B cell (primary cell): Measurements from ENCODE around the gene MBTPS1. TPM values are rescaled to one million over a fixed set of nuclear protein-coding genes. Genes with fewer than 3 reads are reported as not detected.

Experiments used
- ATAC-seq: fragments of 200-7000 bp; cut with Tn5 transposase; one replicate; pipeline ENCODE4 v1.10.0; 2021; ENCODE audit warnings: low read depth, mild to moderate bottlenecking, moderate number of reproducible peaks, moderate library complexity
- CTCF ChIA-PET: fragments of 350-600 bp; sonication (Branson Sonifier 250); formaldehyde crosslinking; loops from one replicate; lab custom pipeline; 2021; ENCODE audit warnings: antibody characterized with exemption, inconsistent platforms; lab: Charles Lee
- POLR2A ChIA-PET: fragments of 350-600 bp; sonication (Branson Sonifier 250); formaldehyde crosslinking; loops from one replicate; lab custom pipeline; 2021; ENCODE audit warnings: antibody characterized with exemption; lab: Charles Lee
- DNase-seq: peaks from one replicate; pipeline ENCODE4 v3.0.0; 2013
- H2AFZ ChIP-seq: 2 replicates; pipeline ENCODE4 v1.6.1; 2012; ENCODE audit warnings: mild to moderate bottlenecking, low read depth, low read length; ENCODE audit not compliant: insufficient read depth, poor library complexity, severe bottlenecking
- H3K27ac ChIP-seq, 2 donors: 1 replicate in 1 of 2; 2 replicates in 1 of 2; pipeline ENCODE4 v1.5.1; 2012 to 2013; ENCODE audit warnings: low read length in 2 of 2, mild to moderate bottlenecking in 2 of 2, moderate library complexity in 1 of 2
- H3K27me3 ChIP-seq, 4 experiments: fragments of 200-600 bp in 1 of 4; sonication (generic) in 1 of 4; replicated peaks in 1 of 4; 1 replicate in 2 of 4; 2 replicates in 2 of 4; pipeline versions ENCODE4 v1.6.1 to v1.7.0; 2013 to 2016; ENCODE audit warnings: low read length in 3 of 4, mild to moderate bottlenecking in 2 of 4, mixed read lengths in 1 of 4, moderate library complexity in 1 of 4; ENCODE audit not compliant: insufficient read depth in 4 of 4, control insufficient read depth in 3 of 4; ENCODE audit errors: control extremely low read depth in 1 of 4
- H3K36me3 ChIP-seq, 2 experiments: replicated peaks in 1 of 2; 1 replicate in 1 of 2; 2 replicates in 1 of 2; pipeline versions ENCODE4 v1.6.1 to v1.7.1; 2013; ENCODE audit warnings: low read length in 1 of 2; ENCODE audit not compliant: insufficient read depth in 2 of 2, control insufficient read depth in 1 of 2; ENCODE audit errors: control extremely low read depth in 1 of 2, extremely low read depth in 1 of 2
- H3K4me1 ChIP-seq, 2 donors: fragments of 200-600 bp in 1 of 2; sonication (generic) in 1 of 2; 1 replicate in 1 of 2; 2 replicates in 1 of 2; pipeline versions ENCODE4 v1.5.1 to v1.6.1; 2013 to 2017; ENCODE audit warnings: low read length in 2 of 2; ENCODE audit not compliant: control insufficient read depth in 2 of 2, insufficient read depth in 2 of 2
- H3K4me2 ChIP-seq: replicated peaks from 2 replicates; pipeline ENCODE3; 2012; ENCODE audit warnings: mild to moderate bottlenecking, low read depth, low read length; ENCODE audit not compliant: poor library complexity, severe bottlenecking
- H3K4me3 ChIP-seq, 5 experiments: fragments of 200-600 bp in 1 of 5; sonication (generic) in 1 of 5; 1 replicate in 3 of 5; 2 replicates in 2 of 5; pipeline versions ENCODE4 v1.5.1 to v1.7.0; 2011 to 2016; ENCODE audit warnings: low read length in 4 of 5, mild to moderate bottlenecking in 4 of 5, low read depth in 2 of 5, control low read depth in 1 of 5, moderate library complexity in 1 of 5; ENCODE audit not compliant: insufficient read depth in 1 of 5; ENCODE audit errors: control extremely low read depth in 1 of 5, extremely low read depth in 1 of 5
- H3K79me2 ChIP-seq: fragments of 200-600 bp; sonication (generic); one replicate; pipeline ENCODE4 v1.6.0; 2016; ENCODE audit warnings: low read length; ENCODE audit not compliant: control insufficient read depth, insufficient read depth
- H3K9ac ChIP-seq: fragments of 200-600 bp; sonication (generic); 2 replicates; pipeline ENCODE4 v1.6.1; 2017; ENCODE audit warnings: mild to moderate bottlenecking, low read length, moderate library complexity
- H3K9me3 ChIP-seq, 3 donors: one replicate each; pipeline versions ENCODE4 v1.6.1 to v1.7.1; 2013; ENCODE audit warnings: low read length in 2 of 3; ENCODE audit not compliant: control insufficient read depth in 2 of 3, insufficient read depth in 1 of 3; ENCODE audit errors: control extremely low read depth in 1 of 3
- H4K20me1 ChIP-seq: 2 replicates; pipeline ENCODE4 v1.6.0; 2012; ENCODE audit warnings: mild to moderate bottlenecking, low read length; ENCODE audit not compliant: insufficient read depth, control insufficient read depth, poor library complexity, severe bottlenecking
- H3K27ac Mint-ChIP-seq: one replicate; pipeline ENCODE4 v1.8.0; 2021; ENCODE audit warnings: mixed read lengths
- H3K27me3 Mint-ChIP-seq: one replicate; pipeline ENCODE4 v1.8.0; 2021; ENCODE audit warnings: mixed read lengths
- H3K4me1 Mint-ChIP-seq: one replicate; pipeline ENCODE4 v1.8.0; 2021; ENCODE audit warnings: mixed read lengths
- H3K4me3 Mint-ChIP-seq: one replicate; pipeline ENCODE4 v1.8.0; 2021; ENCODE audit warnings: mixed read lengths
- H3K9me3 Mint-ChIP-seq: one replicate; pipeline ENCODE4 v1.8.0; 2022; ENCODE audit warnings: mixed read lengths; ENCODE audit not compliant: insufficient read depth
- EZH2 ChIP-seq: IDR thresholded peaks from 2 replicates; pipeline ENCODE4 v1.6.1; 2012; ENCODE audit warnings: borderline replicate concordance, low read depth, mild to moderate bottlenecking, moderate library complexity, low read length; ENCODE audit not compliant: insufficient read depth, poor library complexity, severe bottlenecking
- WGBS: methylation state at CpG from one replicate; pipeline ENCODE4 v1.1.5; 2013; ENCODE audit warnings: missing lambda C conversion rate; ENCODE audit not compliant: insufficient coverage; 5-methylcytosine and 5-hydroxymethylcytosine counted together
- intact Hi-C: fragments of 100-400 bp; cut with micrococcal nuclease; formaldehyde crosslinking; loops from one replicate; pipeline ENCODE4 v1.10.0; 2022
- polyA plus RNA-seq: library from polyadenylated mRNA; depleted of rRNA; stranded (reverse); fragments of >200 nt; gene quantifications from 2 replicates; pipeline ENCODE4 v1.2.3, GENCODE V29; 2012
- total RNA-seq, 2 donors: library from RNA; stranded (reverse); fragments of 120-200 nt in 1 of 2; gene quantifications; 1 replicate in 1 of 2; 2 replicates in 1 of 2; pipeline versions ENCODE4 v1.2.3 to v1.2.4, GENCODE V29; 2013 to 2022
- TF ChIP-seq, protein P1 (sequence below): fragments of 200-600 bp; IDR thresholded peaks from one replicate; pipeline ENCODE4 v1.8.0; 2022; ENCODE audit warnings: antibody characterized with exemption, mild to moderate bottlenecking

MBTPS1 gene
- total and polyA plus RNA-seq, 2 donors (not counting 1 experiment from before 2014, with no cell fraction given): 85.9 to 120 TPM

DNA sequence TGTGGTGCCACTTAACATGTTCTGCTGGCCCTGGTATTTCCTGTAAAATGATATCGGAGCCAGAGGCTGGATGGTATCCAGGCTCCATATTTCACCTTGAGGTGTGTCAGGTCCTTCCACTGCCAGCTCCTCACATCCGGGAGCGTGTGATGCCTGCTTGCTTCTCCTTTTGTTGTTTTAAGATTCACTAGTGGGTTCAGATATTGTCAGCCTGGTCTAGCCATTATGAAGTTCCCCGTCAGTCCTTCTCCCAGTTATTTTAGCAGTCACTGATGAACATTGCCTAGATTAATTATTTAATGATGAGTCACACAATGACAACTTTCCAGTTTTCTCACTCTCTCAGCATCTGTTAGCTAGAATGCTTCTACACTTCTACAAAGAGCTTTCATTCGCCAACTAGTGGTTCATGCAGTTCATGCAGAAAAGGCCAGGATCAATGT, 39.6 kb upstream of the MBTPS1 start:
- H3K27me3 ChIP-seq: peaks cover 0 to 2% (median 0%) of the 10 kb centered on the region in 4 experiments
- WGBS: 84% methylated on average over 4 of the region's 5 CpGs
- intact Hi-C loops: no loop called here
- Mint-ChIP-seq H3K9me3 (no peaks in the 10 kb centered on the region), H3K4me1 (no peaks in the 10 kb centered on the region), H3K27ac (no peak overlapping the region), H3K27me3 (peaks cover 46% of the 10 kb centered on the region), H3K4me3 (no peak overlapping the region)
- ATAC-seq: no peak
- H3K36me3 ChIP-seq: no peaks in the 10 kb centered on the region
- DNase-seq: no peak
- H3K9ac ChIP-seq: no peak overlapping the region
- H3K27ac ChIP-seq: no peak overlapping the region
- H2AFZ ChIP-seq: no peak overlapping the region
- H4K20me1 ChIP-seq: no peaks in the 10 kb centered on the region
- ChIA-PET POLR2A (no interaction called here), CTCF (interaction anchor here (0.9 kb wide), 1 partner anchor 70 kb away, joined by 3 read pairs; no protein-coding TSS in a partner anchor)
- H3K4me2 ChIP-seq: no peak overlapping the region
- no peak overlapping the region for H3K4me3 ChIP-seq
- H3K4me1 ChIP-seq: no peaks in the 10 kb centered on the region
- no peak for TF ChIP-seq EZH2
- TF ChIP-seq, protein P1, sequence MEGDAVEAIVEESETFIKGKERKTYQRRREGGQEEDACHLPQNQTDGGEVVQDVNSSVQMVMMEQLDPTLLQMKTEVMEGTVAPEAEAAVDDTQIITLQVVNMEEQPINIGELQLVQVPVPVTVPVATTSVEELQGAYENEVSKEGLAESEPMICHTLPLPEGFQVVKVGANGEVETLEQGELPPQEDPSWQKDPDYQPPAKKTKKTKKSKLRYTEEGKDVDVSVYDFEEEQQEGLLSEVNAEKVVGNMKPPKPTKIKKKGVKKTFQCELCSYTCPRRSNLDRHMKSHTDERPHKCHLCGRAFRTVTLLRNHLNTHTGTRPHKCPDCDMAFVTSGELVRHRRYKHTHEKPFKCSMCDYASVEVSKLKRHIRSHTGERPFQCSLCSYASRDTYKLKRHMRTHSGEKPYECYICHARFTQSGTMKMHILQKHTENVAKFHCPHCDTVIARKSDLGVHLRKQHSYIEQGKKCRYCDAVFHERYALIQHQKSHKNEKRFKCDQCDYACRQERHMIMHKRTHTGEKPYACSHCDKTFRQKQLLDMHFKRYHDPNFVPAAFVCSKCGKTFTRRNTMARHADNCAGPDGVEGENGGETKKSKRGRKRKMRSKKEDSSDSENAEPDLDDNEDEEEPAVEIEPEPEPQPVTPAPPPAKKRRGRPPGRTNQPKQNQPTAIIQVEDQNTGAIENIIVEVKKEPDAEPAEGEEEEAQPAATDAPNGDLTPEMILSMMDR: no peak
- no peaks in the 10 kb centered on the region for H3K9me3 ChIP-seq
- H3K79me2 ChIP-seq: no peaks in the 10 kb centered on the region

- intact Hi-C loops: no loop called here
- no peak for TF ChIP-seq EZH2
- TF ChIP-seq, protein P1: no peak
- no peak overlapping the region for H3K4me3 Mint-ChIP-seq
- H3K4me3 ChIP-seq: no peak overlapping the region
- no peak overlapping the region for H3K27ac Mint-ChIP-seq
- H3K9me3 ChIP-seq: no peaks in the 10 kb centered on the region
- H3K27ac ChIP-seq: no peak overlapping the region
- H3K27me3 ChIP-seq: peaks cover 0 to 2% (median 1%) of the 10 kb centered on the region in 4 experiments
- ChIA-PET CTCF (no interaction called here), POLR2A (no interaction called here)
- DNase-seq (no peak), ATAC-seq (no peak)
- no peaks in the 10 kb centered on the region for H3K9me3 Mint-ChIP-seq
- H3K9ac ChIP-seq: no peak overlapping the region
- H3K4me1 Mint-ChIP-seq: no peaks in the 10 kb centered on the region
- H2AFZ ChIP-seq: no peak overlapping the region
- H4K20me1 ChIP-seq: no peaks in the 10 kb centered on the region
- no peaks in the 10 kb centered on the region for H3K36me3 ChIP-seq
- H3K4me1 ChIP-seq: no peaks in the 10 kb centered on the region
- H3K79me2 ChIP-seq: no peaks in the 10 kb centered on the region
- H3K4me2 ChIP-seq: no peak overlapping the region
- WGBS: 57% methylated on average over 2 of the region's 6 CpGs
- peaks cover 51% of the 10 kb centered on the region for H3K27me3 Mint-ChIP-seq
These were observed 39.0 kb upstream of the MBTPS1 start for GRCh38 chr16:84155771-84156170.
